ENCODE measurements around the gene KCNC3. TPM values are rescaled to one million over a fixed set of nuclear protein-coding genes. Genes with fewer than 3 reads are reported as not detected.

The KCNC3 gene
- total RNA-seq, 6 donors from 2014 or later = 3.8 to 15.7 (median 12.2) TPM

- TF ChIP-seq POLR2A (IDR thresholded peaks at IDR 0.05) = no peak
- no peak for TF ChIP-seq POLR2AphosphoS5 (IDR thresholded peaks at IDR 0.05)
- no peak for TF ChIP-seq CTCF (IDR thresholded peaks at IDR 0.05)
- no peak for TF ChIP-seq EP300 (IDR thresholded peaks at IDR 0.05)
- Histone ChIP-seq H3K4me3 (no peak overlapping the region), H3K9me3 (no peaks in the 10 kb centered on the region), H3K36me3 (peaks cover 0 to 38% (median 16%) of the 10 kb centered on the region in 4 donors), H3K27ac (no peak overlapping the region), H3K4me1 (no peaks in the 10 kb centered on the region), H3K27me3 (no peaks in the 10 kb centered on the region)
- 52 to 61% methylated on average over 2 of the region's 2 CpGs for WGBS, 2 donors
- ATAC-seq (ENCODE audit: low FRiP score in 2 of 2) = no peak
- DNase-seq = no peak
Observed at GRCh38 chr19:50300051-50300450, 29.1 kb downstream of the KCNC3 start.

- peaks cover 0 to 70% (median 29%) of the 10 kb centered on the region in 4 donors for H3K36me3 ChIP-seq
- H3K4me1 ChIP-seq = no peaks in the 10 kb centered on the region
- no peak for DNase-seq
- H3K27ac ChIP-seq = no peak overlapping the region
- no peak for ATAC-seq (ENCODE audit: low FRiP score in 2 of 2)
- no peaks in the 10 kb centered on the region for H3K27me3 ChIP-seq
- no peaks in the 10 kb centered on the region for H3K9me3 ChIP-seq
- TF ChIP-seq POLR2AphosphoS5 (IDR thresholded peaks at IDR 0.05) = no peak
- no peak for TF ChIP-seq POLR2A (IDR thresholded peaks at IDR 0.05)
- no peak for TF ChIP-seq EP300 (IDR thresholded peaks at IDR 0.05)
- TF ChIP-seq CTCF (IDR thresholded peaks at IDR 0.05) = no peak
- H3K4me3 ChIP-seq = no peak overlapping the region
- WGBS, 2 donors = 68 to 71% methylated on average over 10 to 14 of the region's 14 CpGs
Observed at GRCh38 chr19:50293263-50294004, 35.7 kb downstream of the KCNC3 start.

- H3K36me3 ChIP-seq = peaks cover 0 to 73% (median 35%) of the 10 kb centered on the region in 4 donors
- no peaks in the 10 kb centered on the region for H3K9me3 ChIP-seq
- H3K4me1 ChIP-seq = no peaks in the 10 kb centered on the region
- no peak for ATAC-seq (ENCODE audit: low FRiP score in 2 of 2)
- DNase-seq = no peak
- H3K4me3 ChIP-seq = no peak overlapping the region
- no peaks in the 10 kb centered on the region for H3K27me3 ChIP-seq
- no peak overlapping the region for H3K27ac ChIP-seq
- 76 to 82% methylated on average over 10 to 11 of the region's 11 CpGs for WGBS, 2 donors
- TF ChIP-seq CTCF (IDR thresholded peaks at IDR 0.05) = no peak
- TF ChIP-seq POLR2AphosphoS5 (IDR thresholded peaks at IDR 0.05) = no peak
- no peak for TF ChIP-seq POLR2A (IDR thresholded peaks at IDR 0.05)
- no peak for TF ChIP-seq EP300 (IDR thresholded peaks at IDR 0.05)
Observed at GRCh38 chr19:50292216-50292827, 36.9 kb downstream of the KCNC3 start.

- Histone ChIP-seq H3K4me1 (no peaks in the 10 kb centered on the region), H3K4me3 (no peak overlapping the region), H3K27ac (no peak overlapping the region), H3K36me3 (peaks cover 0 to 86% (median 44%) of the 10 kb centered on the region in 4 donors), H3K9me3 (peaks cover 0 to 6% (median 3%) of the 10 kb centered on the region in 4 donors), H3K27me3 (no peaks in the 10 kb centered on the region)
- ATAC-seq (ENCODE audit: low FRiP score in 2 of 2) (no peak), DNase-seq (no peak)
- TF ChIP-seq POLR2AphosphoS5 (IDR thresholded peaks at IDR 0.05) (no peak), POLR2A (IDR thresholded peaks at IDR 0.05) (no peak), CTCF (IDR thresholded peaks at IDR 0.05) (no peak), EP300 (IDR thresholded peaks at IDR 0.05) (no peak)
- WGBS, 2 donors = 69 to 72% methylated on average over 15 of the region's 15 CpGs
Observed at GRCh38 chr19:50290775-50291174, 38.4 kb downstream of the KCNC3 start.
